Activated CD4-positive, alpha-beta T cell treated with anti-CD3 and anti-CD28 coated beads, Interleukin-2, Interleukin-6, amounts not matched to agents 100 ng/mL and 50 ng/mL, durations not matched to agents 16 hours and 8 hours (primary cell): Measurements from ENCODE around the gene ZNF783.

Experiments
- DNase-seq: peaks from one replicate; pipeline ENCODE4 v3.0.0-alpha.2; 2020

The ZNF783 gene

GRCh38 chr7:149283321-149283720 lies 21.3 kb downstream of the ZNF783 start:
- DNase-seq, result no peak

- DNase-seq, result no peak
Measured at GRCh38 chr7:149284343-149284742, 22.3 kb downstream of the ZNF783 start.

- peak; percentile 97 for DNase-seq
Measured at GRCh38 chr7:149284850-149285585, 23.0 kb downstream of the ZNF783 start.

- no peak for DNase-seq
Measured at GRCh38 chr7:149285603-149286002, 23.6 kb downstream of the ZNF783 start.

GRCh38 chr7:149286811-149287400 lies 24.9 kb downstream of the ZNF783 start:
- DNase-seq, result no peak

- no peak for DNase-seq
Measured at GRCh38 chr7:149287622-149288021, 25.6 kb downstream of the ZNF783 start.

- no peak for DNase-seq
Measured at GRCh38 chr7:149289262-149289661, 27.3 kb downstream of the ZNF783 start.

GRCh38 chr7:149289856-149290255 lies 27.9 kb downstream of the ZNF783 start:
- no peak for DNase-seq

GRCh38 chr7:149291036-149291780 lies 29.2 kb downstream of the ZNF783 start:
- DNase-seq, result peak; percentile 24

- DNase-seq, result no peak
Measured at GRCh38 chr7:149291781-149292461, 29.9 kb downstream of the ZNF783 start.

GRCh38 chr7:149292462-149292823 lies 30.4 kb downstream of the ZNF783 start:
- DNase-seq, result no peak

GRCh38 chr7:149293338-149293737 lies 31.3 kb downstream of the ZNF783 start:
- DNase-seq, result no peak

- no peak for DNase-seq
Measured at GRCh38 chr7:149293946-149294633, 32.1 kb downstream of the ZNF783 start.

GRCh38 chr7:149294634-149295480 lies 32.9 kb downstream of the ZNF783 start:
- DNase-seq, result no peak

GRCh38 chr7:149295481-149295850 lies 33.5 kb downstream of the ZNF783 start:
- no peak for DNase-seq

- DNase-seq, result no peak
Measured at GRCh38 chr7:149296368-149296767, 34.4 kb downstream of the ZNF783 start.

GRCh38 chr7:149297034-149297755 lies 35.2 kb downstream of the ZNF783 start:
- DNase-seq, result peak; percentile 22

- DNase-seq, result no peak
Measured at GRCh38 chr7:149300620-149301285, 38.8 kb downstream of the ZNF783 start.

- DNase-seq, result no peak
Measured at GRCh38 chr7:149302222-149302621, 40.2 kb downstream of the ZNF783 start.

GRCh38 chr7:149302865-149303264 lies 40.9 kb downstream of the ZNF783 start:
- DNase-seq, result no peak

- DNase-seq, result no peak
Measured at GRCh38 chr7:149304006-149304405, 42.0 kb downstream of the ZNF783 start.
